ENCODE results near the gene ODF4.

ODF4 gene

GRCh38 chr17:8382052-8382879 lies 42.6 kb downstream of the ODF4 start:
- H3K9me3 ChIP-seq (ENCODE audit: insufficient read depth, low read length), result no peaks in the 10 kb centered on the region
- H3F3A ChIP-seq (ENCODE audit: insufficient read depth), result peaks cover 54% of the 10 kb centered on the region
- peaks cover 42% of the 10 kb centered on the region for H3K36me3 ChIP-seq (ENCODE audit: low read length)

GRCh38 chr17:8382880-8383142 lies 43.2 kb downstream of the ODF4 start:
- peaks cover 33% of the 10 kb centered on the region for H3K79me2 ChIP-seq (ENCODE audit: insufficient read depth, low read length)
- H3F3A ChIP-seq (ENCODE audit: insufficient read depth), result peaks cover 49% of the 10 kb centered on the region
- H3K4me2 ChIP-seq (ENCODE audit: low read depth, low read length, poor library complexity, severe bottlenecking), result peak overlapping the region; percentile 81
- no peaks in the 10 kb centered on the region for H3K27me3 ChIP-seq (ENCODE audit: low read length)
- H3K9ac ChIP-seq (ENCODE audit: low read length), result peak overlapping the region; percentile 85
- no peak overlapping the region for H2AFZ ChIP-seq (ENCODE audit: low read depth, low read length, severe bottlenecking)
- peak overlapping the region; percentile 89 for H3K4me3 ChIP-seq (ENCODE audit: insufficient read depth, low read length, poor library complexity, severe bottlenecking)
- H3K36me3 ChIP-seq (ENCODE audit: low read length), result peaks cover 37% of the 10 kb centered on the region
- H3K27ac ChIP-seq (ENCODE audit: low read depth, low read length), result peak overlapping the region; percentile 68
- TF ChIP-seq CTCF (IDR thresholded peaks at IDR 0.05; ENCODE audit: insufficient read depth, low read length, poor library complexity, severe bottlenecking) (no peak), EZH2phosphoT487 (conservative IDR thresholded peaks at IDR 0.05; ENCODE audit: low read length) (no peak)
- no peaks in the 10 kb centered on the region for H3K9me2 ChIP-seq (replicated peaks; ENCODE audit: insufficient read depth, low read length)
- H3K9me3 ChIP-seq (ENCODE audit: insufficient read depth, low read length), result no peaks in the 10 kb centered on the region
- peaks cover 19% of the 10 kb centered on the region for H4K20me1 ChIP-seq (ENCODE audit: low read depth, low read length)

More at GRCh38 chr17:8382052-8382879, 42.6 kb downstream of the ODF4 start:
- TF ChIP-seq CTCF (IDR thresholded peaks at IDR 0.05; ENCODE audit: insufficient read depth, low read length, poor library complexity, severe bottlenecking) (no peak), EZH2phosphoT487 (conservative IDR thresholded peaks at IDR 0.05; ENCODE audit: low read length) (no peak)
- H2AFZ ChIP-seq (ENCODE audit: low read depth, low read length, severe bottlenecking), result no peak overlapping the region
- H3K27me3 ChIP-seq (ENCODE audit: low read length), result no peaks in the 10 kb centered on the region
- peak overlapping the region; percentile 68 for H3K27ac ChIP-seq (ENCODE audit: low read depth, low read length)
- peak overlapping the region; percentile 81 for H3K4me2 ChIP-seq (ENCODE audit: low read depth, low read length, poor library complexity, severe bottlenecking)
- H3K79me2 ChIP-seq (ENCODE audit: insufficient read depth, low read length), result peaks cover 33% of the 10 kb centered on the region
- no peaks in the 10 kb centered on the region for H3K9me2 ChIP-seq (replicated peaks; ENCODE audit: insufficient read depth, low read length)
- peaks cover 19% of the 10 kb centered on the region for H4K20me1 ChIP-seq (ENCODE audit: low read depth, low read length)
- peak overlapping the region; percentile 85 for H3K9ac ChIP-seq (ENCODE audit: low read length)
- H3K4me3 ChIP-seq (ENCODE audit: insufficient read depth, low read length, poor library complexity, severe bottlenecking), result peak overlapping the region; percentile 89

- peaks cover 33% of the 10 kb centered on the region for H3K79me2 ChIP-seq (ENCODE audit: insufficient read depth, low read length)
These were observed 43.6 kb downstream of the ODF4 start, which contains the start of gene RPL26 for GRCh38 chr17:8383143-8383822. TSS of gene RPL26 (minus strand) at chr17:8383193. CDS start at chr17:8382310, 883 bp downstream.

More at GRCh38 chr17:8383143-8383822, 43.6 kb downstream of the ODF4 start, which contains the start of gene RPL26:
- TF ChIP-seq CTCF (IDR thresholded peaks at IDR 0.05; ENCODE audit: insufficient read depth, low read length, poor library complexity, severe bottlenecking) (peak; percentile 96), EZH2phosphoT487 (conservative IDR thresholded peaks at IDR 0.05; ENCODE audit: low read length) (no peak)
- H4K20me1 ChIP-seq (ENCODE audit: low read depth, low read length), result peaks cover 19% of the 10 kb centered on the region
- peak within 1 kb of the TSS; percentile 81 for H3K4me2 ChIP-seq (ENCODE audit: low read depth, low read length, poor library complexity, severe bottlenecking)
- H2AFZ ChIP-seq (ENCODE audit: low read depth, low read length, severe bottlenecking), result peak within 1 kb of the TSS; percentile 97
- H3F3A ChIP-seq (ENCODE audit: insufficient read depth), result peaks cover 44% of the 10 kb centered on the region
- H3K4me3 ChIP-seq (ENCODE audit: insufficient read depth, low read length, poor library complexity, severe bottlenecking), result peak within 1 kb of the TSS; percentile 89
- H3K9me2 ChIP-seq (replicated peaks; ENCODE audit: insufficient read depth, low read length), result no peaks in the 10 kb centered on the region
- H3K36me3 ChIP-seq (ENCODE audit: low read length), result peaks cover 35% of the 10 kb centered on the region
- H3K27me3 ChIP-seq (ENCODE audit: low read length), result no peaks in the 10 kb centered on the region
- no peaks in the 10 kb centered on the region for H3K9me3 ChIP-seq (ENCODE audit: insufficient read depth, low read length)
- H3K27ac ChIP-seq (ENCODE audit: low read depth, low read length), result peak within 1 kb of the TSS; percentile 68
- H3K9ac ChIP-seq (ENCODE audit: low read length), result peak within 1 kb of the TSS; percentile 85
